HG02970 (cell line): Measurements from ENCODE around the gene UTS2B.
"Not testable (repeated sequence)": the region's sequence is repeated elsewhere in the genome, so short reads cannot be mapped to it uniquely, and the experiment has no call there.

ENCODE experiments used
- ATAC-seq: cut with Tn5 transposase; IDR thresholded peaks from one replicate; pipeline ENCODE4 v1.9.1; 2021; ENCODE audit warnings: mild to moderate bottlenecking, moderate library complexity, moderate number of reproducible peaks; ENCODE audit not compliant: unreplicated experiment, low FRiP score

The UTS2B gene

GRCh38 chr3:191290311-191291025 lies 39.9 kb downstream of the UTS2B start:
- ATAC-seq, result peak; percentile 57

- ATAC-seq, result no peak
Observed at GRCh38 chr3:191283400-191283799, 46.9 kb downstream of the UTS2B start.

- no peak for ATAC-seq
Observed at GRCh38 chr3:191282251-191283185, 47.8 kb downstream of the UTS2B start.

- ATAC-seq, result no peak
Observed at GRCh38 chr3:191280882-191281281, 49.4 kb downstream of the UTS2B start.

GRCh38 chr3:191280111-191280510 lies 50.2 kb downstream of the UTS2B start:
- ATAC-seq, result no peak

GRCh38 chr3:191275751-191276150 lies 54.6 kb downstream of the UTS2B start:
- ATAC-seq, result no peak

GRCh38 chr3:191275244-191275643 lies 55.1 kb downstream of the UTS2B start:
- ATAC-seq, result not testable (repeated sequence)

GRCh38 chr3:191269289-191270085 lies 60.8 kb downstream of the UTS2B start:
- no peak for ATAC-seq

GRCh38 chr3:191268737-191269136 lies 61.6 kb downstream of the UTS2B start:
- ATAC-seq, result no peak

GRCh38 chr3:191263850-191264249 lies 66.5 kb downstream of the UTS2B start:
- no peak for ATAC-seq

- ATAC-seq, result peak; percentile 73
Observed at GRCh38 chr3:191263365-191263764, 67.0 kb downstream of the UTS2B start.

GRCh38 chr3:191262650-191263049 lies 67.7 kb downstream of the UTS2B start:
- ATAC-seq, result no peak

GRCh38 chr3:191261304-191261638 lies 69.1 kb downstream of the UTS2B start:
- ATAC-seq, result no peak

GRCh38 chr3:191260431-191261303 lies 69.7 kb downstream of the UTS2B start:
- no peak for ATAC-seq

- no peak for ATAC-seq
Observed at GRCh38 chr3:191259486-191259885, 70.8 kb downstream of the UTS2B start.

- ATAC-seq, result no peak
Observed at GRCh38 chr3:191257286-191257685, 73.0 kb downstream of the UTS2B start.

- no peak for ATAC-seq
Observed at GRCh38 chr3:191256405-191256804, 73.9 kb downstream of the UTS2B start.

- ATAC-seq, result no peak
Observed at GRCh38 chr3:191255156-191255555, 75.2 kb downstream of the UTS2B start.

GRCh38 chr3:191254098-191254873 lies 76.0 kb downstream of the UTS2B start:
- ATAC-seq, result no peak
